MV-4-11 (cell line): Measurements from ENCODE around the gene FAM20A.
A peak's percentile ranks its signal among the peaks of the same experiment; 100 is the strongest.

Experiments
- DNase-seq: peaks from one replicate; lab custom pipeline; 2025; lab: John Stamatoyannopoulos, UW

Gene FAM20A

DNA sequence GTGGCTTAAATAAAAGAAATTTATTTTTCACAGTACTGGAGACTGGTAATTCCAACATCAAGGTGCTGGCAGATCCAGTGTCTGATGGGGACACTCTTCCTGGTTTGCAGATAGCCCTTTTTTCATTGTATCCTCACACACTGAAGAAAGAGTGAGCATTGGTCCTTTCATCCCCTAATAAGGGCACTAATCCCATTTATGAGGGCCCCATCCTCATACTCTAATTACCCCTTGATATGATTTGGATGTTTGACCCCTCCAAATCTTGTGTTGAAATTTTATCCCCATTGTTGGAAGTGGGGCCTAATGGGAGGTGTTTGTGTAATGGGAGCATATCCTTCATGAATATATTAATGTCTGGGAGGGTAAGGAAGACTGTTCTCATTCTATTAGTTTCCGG lies 9.4 kb upstream of the FAM20A start:
- no peak for DNase-seq

DNA sequence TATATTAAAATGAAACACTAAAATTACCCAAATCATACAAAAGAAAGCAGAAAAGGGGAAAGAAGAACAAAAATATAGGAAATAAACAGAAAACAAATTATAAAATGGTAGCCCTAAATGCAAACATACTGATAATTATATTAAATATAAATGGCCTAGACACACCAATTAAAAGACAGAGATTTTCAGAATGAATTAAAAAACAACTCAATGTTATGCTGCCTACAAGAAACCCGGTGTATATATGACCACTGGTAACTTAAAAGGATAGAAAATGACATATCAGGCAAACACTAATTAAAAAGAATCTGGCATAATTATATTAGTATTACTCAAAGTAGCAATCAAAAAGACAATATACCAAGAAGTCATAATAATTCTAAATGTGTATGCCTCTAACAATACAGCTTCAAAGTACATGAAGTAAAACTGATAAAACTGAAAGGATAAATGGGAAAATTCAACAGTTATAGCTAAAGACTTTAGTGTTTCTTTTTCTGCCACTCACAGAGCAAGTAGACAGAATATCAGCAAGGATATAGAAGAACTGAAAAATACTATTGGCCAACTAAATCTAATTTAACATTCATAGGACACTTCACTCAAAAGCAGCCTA lies 7.5 kb upstream of the FAM20A start:
- no peak for DNase-seq

DNA sequence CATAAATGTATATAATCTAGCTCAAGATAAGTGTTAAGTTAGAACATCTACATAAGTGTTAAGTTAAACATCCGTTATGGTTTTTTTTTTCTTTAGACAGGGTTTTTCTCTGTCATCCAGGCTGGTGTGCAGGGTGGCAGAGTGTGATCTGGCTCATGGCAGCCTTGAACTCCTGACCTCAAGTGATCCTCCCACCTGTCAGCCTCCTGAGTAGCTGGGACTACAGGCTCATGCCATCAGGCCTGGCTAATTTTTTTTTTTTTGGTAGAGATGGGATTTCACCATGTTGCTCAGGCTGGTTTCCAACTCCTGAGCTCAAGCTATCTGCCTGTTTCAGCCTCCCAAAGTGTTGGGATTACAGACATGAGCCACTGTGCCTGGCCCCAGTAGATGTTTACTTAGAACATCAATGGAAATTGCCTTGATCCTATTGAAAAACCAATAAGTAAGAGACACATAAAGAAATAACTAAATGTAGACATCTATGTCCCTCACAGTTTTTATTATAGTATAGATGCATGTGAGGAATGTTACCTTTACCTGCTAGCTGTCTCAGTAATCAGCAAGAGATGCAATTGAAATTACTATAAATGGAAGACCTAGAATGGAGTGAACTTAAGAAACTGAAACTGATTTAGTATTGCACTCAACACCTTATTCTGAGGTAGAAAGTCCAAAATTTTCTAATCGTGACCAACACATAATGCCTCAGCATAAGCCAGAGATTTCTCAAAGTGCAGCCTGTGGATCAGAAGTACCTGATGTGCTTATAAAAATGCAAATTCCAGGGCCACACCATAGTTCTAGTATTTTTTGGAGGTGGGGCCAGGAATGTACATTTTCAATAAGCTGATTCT lies 5.5 kb upstream of the FAM20A start:
- DNase-seq: no peak

DNA sequence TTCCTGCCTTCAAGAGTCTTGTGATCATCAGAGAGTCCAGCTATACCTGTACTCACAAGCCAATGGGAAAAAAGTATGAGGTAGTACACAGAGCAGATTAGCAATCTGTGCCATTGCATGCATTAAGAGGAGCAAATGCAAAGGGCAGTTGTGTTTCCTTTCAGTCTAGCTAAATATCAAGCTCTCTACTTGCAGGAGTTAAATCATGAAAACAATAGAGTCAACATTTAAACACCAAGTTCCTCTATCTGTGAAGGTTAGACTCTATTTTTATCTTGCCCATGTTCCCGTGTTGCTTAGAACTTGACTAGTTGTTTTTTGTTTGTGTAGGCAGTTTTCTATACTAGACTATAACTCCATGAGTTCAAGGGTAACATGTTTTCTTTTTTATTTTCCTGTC lies 4.7 kb upstream of the FAM20A start:
- no peak for DNase-seq

DNA sequence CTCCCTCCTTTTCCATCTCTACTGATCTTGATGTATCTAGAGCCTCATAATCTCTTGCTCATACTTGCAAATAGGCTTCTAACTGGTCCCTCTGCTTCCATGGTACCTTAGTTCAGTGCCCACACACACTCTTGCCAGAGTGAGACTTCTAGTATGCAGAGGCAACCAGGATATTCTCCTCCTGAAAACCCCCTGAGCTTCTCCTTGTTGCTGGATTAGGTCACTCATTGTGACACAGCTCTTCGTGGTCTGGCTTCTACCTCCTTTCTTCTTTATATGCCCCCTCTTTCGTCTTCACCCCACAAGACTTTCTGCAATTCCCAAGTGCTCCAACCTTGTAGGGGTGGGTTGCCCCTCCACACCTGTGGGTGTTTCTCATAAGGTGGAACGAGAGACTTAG lies 2.5 kb upstream of the FAM20A start:
- DNase-seq: no peak

DNA sequence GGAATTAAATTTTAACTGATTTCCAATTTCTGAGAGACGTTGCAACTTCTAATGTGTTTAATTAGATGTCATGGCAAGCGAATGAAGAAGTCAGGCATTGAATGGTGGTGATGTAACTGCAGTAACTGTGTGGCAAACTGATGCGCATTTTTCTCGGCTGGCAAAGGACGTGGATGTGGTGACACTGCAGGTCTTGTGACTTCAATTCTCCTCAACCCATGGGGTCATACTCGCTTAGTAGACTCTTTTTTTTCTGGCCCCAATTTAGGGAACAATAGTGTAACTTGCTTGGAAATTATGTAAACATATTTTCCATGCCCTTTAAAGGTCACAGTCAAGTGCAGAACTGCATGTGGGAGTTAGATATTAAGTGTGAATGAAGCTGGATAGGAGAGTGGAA lies 1.9 kb upstream of the FAM20A start:
- peak; percentile 22 for DNase-seq

DNA sequence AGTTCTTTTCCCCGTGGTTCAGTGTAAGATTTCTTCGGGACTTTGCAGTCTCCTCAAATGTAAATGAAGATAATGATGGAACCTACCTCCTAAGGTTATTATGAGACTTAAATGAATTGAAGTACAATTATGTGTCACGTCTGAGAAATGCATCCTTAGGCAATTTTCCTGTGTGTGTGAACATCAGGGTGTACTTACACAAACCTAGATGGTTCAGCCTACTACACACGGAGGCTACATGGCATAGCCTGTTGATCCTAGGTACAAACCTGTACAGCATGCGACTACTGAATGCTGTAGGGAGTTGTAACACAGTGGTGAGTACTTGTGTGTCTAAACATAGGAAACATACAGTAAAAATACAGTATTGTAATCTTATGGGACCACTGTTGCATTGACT lies 1.1 kb upstream of the FAM20A start:
- DNase-seq: no peak

DNA sequence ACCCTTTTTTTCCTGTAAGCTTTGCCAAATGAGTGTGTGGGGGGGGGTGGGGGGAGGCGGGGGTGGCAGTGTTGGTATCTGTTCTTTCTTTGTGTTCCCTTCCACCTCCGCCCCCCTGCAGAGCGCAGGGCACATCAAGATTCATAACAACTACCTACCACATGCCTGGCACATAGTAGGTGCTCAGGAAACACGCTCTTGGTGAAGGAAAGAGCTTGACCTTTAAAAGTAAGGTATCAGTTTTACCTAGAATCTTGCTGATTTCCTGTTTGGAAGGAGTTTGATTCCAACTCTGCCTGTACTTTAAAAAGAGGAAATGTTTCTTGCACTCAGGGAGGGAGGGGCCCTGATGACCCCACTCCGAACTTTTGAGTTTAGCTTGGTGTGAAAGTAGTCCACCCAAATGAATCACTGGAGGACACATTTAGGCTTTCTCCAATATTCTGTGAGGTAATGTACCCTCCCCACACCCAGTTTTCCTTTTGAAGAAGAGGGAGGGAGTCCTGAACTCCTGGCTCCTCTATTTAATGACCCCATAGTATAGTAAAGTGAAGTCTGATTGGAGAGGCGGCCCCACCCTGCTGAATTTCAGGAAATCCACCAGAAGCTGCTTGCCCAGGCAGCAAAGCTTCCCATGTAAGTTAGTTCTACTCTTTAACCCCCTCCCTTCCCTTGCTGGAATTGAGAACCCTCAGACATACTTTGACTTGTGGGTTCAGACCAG lies 560 bp upstream of the FAM20A start:
- DNase-seq: peak; percentile 52

DNA sequence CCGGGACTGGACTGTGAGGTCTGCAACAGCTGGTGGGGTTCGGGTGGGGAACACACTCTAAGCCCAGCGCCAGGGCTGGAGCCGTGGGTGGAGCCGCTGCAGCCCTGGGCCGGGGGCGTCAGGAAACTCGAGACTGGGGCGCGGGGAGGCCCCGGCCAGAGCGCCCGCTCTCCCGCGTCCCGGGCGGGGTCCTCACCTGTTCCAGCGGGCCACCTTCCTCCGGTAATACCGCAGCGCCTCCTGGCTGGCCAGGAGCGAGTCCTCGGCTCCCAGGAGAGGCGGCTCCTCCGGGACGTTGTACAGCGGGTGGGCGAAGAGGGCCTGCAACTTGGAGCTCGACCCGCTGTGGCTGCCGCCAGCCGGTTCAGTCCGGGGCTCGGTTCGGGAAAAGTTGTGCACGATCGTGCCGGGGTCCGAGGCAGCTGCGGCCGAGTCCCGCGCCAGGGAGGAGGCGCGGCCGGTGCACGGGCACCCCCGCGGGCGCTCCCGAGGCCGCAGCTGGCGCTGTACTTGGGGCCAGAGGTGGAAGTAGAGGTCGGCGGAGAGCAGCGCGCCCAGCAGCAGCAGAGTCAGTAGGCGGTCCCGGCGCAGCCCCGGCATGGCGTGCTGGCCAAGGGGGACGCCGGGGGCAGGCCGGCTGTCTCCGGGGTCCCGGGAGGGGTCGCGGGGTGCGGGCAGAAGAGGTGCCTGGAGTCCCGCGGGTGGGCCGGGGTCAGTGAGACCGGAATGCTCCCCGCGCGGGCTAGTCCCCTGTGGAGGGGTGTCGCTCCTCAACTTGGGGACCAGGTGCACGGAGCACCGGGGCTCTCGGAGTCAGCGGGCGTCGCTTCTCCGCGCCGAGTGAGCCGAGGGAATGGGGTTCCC lies 868 bp downstream of the FAM20A start:
- DNase-seq: no peak

DNA sequence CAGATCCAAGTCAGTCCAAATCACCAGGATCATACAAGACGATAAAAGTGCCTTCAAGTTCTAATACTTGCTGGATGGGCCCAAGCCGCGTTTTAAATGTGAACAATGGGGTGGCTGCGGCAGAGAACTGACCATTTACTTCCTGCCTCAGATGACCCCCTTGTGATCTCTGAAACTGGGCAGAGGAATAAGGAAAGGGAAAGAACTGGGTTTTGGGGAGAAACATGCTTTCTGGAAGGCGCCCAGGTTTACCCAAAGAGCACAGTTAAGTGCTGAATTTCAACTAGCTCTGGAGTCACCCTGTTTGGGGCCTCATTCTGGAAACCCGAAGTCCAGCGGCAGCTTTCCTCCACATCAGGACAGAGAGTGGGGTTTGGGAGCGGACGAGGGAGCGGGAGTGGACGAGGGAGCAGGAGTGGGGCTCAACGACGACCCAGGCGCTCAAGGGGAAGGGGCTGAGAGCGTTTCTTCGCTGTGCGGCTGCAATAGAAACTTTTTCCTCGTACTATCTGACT lies 1.6 kb downstream of the FAM20A start:
- DNase-seq: no peak

DNA sequence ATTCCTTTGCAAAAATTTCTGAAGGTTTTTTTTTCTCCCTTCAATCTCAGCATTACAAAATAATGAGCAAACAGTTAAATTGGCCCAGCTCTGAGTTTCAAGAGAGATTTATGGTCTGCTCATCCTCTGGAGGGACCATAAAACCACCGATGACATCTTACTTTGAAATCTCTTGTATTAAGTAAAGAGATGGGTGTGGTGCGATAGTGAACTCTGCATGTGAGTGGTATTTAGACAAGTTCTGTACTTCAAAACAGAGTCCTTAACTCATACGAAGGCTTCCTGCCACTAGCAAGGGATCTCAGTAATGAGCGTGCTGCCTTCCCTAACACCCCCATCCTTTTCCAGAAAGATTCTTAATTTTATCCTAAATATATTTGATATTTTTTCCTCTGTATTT lies 2.1 kb downstream of the FAM20A start:
- DNase-seq: no peak

DNA sequence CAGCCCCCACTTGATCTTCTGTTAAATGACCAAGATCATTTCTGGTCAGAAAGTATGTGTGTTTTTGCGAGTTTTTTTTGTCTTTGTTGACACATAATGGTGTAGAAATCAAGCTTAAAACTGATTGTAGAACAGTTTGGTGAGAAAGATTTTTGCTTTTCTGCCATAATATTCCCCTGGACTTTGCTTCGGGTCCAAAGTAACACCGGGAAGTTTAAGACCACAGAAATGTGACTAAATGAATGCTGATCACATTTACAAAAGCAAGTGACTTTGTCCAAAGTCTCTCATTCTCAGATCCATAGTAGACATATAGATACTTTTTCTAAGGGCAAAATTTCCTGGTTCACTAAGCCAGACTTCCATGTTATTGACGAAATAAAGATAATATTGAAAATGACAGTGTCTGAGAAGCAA lies 2.6 kb downstream of the FAM20A start:
- no peak for DNase-seq

DNA sequence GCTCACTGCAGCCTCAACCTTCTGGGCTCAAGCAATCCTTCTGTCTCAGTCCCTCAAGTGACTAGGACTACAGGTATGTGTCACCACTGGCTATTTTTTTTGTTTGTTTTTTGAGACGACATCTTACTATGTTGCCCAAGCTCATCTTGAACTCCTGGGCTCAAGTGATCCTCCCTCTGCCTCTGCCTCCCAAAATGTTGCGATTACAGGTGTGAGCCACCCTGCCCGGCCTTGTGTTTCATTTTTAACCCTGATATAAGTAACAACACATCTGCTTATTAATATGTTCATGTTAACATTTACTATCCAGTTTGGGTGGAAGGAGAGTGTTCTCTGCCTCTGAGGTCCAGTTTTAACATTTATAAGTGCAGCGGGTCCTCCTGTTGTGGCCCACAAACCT lies 3.1 kb downstream of the FAM20A start:
- no peak for DNase-seq

DNA sequence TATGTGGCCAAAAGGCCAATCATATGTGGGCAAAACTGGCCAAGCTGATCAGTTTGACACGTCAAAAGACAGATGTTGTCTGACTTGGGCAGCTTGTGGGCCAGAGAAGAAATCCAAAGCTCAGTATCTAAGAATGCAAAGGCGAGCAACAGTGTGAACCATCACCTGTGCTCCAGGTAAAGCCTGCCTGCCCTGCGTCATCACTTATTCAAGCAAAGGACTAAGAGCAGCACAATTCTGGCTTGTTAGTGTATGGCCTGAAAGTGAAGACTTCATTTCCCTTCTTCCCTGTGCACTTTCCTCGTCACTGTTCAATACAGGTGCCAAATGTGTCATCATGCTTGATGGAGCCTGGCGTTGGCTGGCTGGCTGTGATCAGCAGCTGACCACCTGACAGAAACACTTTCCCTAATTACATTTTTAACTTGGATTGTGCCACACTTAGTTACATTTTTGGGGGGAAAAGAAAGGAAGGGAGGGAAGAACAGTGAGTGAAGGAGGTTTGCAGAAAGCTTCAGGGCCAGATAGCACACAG lies 4.7 kb downstream of the FAM20A start:
- no peak for DNase-seq

DNA sequence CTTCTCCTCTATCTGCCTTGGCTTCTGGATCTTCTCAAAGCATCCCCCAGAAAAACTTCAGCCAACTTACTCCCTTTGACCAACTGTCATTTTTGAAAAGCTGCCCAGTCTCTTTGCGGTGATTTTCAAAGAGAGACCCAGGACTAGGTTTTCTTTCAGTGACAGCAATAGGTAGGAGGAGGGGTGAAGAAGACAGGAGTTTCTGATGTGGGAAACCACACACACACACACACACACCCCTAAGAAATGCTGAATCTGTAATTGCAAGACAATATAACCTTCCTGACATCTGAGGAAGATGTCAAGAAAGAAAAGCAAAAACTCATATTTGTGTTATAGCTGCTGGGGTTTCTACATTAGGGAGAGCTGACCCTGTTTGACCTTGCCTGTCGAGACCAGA lies 5.2 kb downstream of the FAM20A start:
- no peak for DNase-seq

DNA sequence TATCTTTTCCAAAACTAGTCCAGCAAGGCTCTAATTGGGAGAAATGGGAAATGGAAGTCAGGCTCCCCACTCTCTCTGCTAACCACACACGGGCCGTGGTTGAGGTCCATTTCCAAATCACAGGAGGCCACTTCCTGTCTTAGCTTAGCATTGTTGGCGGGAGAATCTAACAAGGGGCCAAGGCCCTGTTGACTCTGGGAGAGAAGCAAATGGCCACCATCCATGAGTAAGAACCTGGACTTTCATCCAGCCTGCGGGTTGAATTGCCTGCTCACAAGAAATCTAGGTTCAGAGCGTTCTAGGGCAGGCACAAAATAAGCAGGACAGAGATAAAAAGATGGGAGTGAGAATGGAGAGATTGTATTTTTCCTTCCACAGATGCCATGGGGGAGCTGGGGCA lies 5.7 kb downstream of the FAM20A start:
- peak; percentile 19 for DNase-seq

DNA sequence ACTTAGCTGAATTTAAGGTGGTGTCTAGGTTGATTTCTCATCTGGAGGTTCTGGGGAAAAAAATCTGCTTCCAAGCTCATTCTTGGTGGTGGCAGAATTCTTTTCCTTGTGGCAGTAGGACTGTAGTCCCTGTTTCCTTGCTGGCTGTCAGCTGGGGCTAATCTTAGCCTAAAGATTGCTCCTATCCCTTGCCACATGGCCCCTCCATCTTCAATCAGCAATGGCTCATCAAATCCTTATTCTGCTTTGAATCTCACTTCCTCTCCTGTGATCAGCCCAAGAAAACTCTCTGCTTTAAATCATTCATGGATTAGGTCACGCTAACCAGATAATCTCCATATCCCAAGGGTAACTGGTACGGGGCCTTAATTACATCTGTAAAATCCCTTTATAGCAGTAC lies 6.6 kb downstream of the FAM20A start:
- DNase-seq: peak; percentile 16

DNA sequence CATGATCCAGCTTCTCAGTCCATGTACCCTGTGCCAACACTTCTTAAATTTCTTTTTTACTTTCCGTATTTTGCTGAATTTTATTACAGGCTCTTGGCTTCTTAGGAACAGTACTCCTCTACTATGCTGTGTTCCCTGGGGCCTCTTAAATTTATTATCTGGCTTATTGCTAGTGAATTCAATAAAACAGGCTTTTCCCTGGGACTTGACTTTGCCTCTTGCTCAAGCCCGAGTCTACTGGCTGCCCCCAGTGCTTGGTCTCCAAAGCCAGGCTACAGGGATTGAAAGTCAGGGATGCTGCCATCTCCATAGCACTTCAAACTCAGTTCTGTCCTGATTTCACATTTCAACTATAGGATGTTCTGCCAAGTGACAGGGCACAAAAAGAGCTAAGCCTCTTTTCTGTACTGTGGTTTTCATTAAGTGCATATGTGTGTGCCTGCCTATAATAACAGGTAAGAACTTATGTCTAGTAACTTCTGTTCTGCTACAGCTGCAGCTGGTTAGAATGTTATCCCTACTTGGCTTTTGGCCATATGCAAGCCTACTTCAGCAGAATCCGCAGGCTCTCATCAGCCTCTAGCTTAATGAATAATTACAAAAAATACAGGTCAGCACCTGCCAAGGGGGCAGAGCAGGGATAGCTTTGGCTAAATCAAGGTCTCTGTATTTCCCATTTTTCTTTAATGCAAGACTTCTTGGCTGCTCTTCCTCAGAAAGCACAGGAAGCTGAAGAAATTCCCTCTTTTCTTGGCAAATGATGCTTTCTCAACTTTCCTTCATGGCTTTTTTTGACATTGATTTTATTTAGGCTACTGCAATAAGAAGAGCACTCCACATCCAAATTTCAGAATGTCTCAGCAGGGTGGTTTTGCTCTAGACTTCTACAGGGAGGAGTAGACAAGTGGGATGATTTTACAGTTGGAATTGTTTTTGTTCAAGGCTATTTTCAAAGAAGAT lies 8.2 kb downstream of the FAM20A start:
- no peak for DNase-seq

DNA sequence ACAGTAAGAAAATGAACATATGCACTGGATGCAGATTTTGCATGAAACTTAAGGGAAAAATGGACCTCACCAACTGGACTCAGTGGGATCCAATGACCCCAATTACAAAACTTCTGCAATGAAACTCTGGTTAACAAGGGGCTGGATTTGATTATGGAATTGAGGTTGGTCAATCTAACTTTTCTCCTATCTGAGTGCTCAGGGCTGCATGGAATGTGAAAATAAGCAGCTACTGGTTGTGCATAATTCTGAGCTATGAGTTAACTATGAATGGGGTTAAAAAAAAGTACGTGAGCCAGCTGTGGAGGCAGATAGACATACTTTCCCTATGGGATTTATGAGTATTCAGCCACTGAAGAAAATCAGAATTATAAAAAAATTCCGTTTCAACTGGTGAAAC lies 9.2 kb downstream of the FAM20A start:
- DNase-seq: no peak

DNA sequence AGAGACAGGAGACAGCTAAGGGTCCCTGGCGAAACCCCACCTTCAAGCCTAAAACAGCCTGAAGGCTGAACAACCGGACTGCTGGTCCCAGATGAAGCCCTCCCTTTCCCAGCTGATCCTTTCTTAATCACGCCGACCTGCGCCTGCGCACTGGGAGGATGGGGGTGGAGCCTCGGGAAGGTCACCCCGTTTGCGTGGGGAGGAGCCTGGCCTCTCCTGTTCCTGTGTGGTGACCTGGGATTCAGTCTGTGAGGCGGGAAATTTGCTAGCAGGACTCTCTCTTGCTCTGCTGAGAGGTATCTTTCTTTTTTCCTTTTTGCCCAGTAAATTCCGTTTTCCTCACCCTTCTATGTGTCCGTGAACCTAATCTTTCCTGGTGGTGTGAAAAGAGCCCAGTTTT lies 9.6 kb downstream of the FAM20A start:
- DNase-seq: no peak

DNA sequence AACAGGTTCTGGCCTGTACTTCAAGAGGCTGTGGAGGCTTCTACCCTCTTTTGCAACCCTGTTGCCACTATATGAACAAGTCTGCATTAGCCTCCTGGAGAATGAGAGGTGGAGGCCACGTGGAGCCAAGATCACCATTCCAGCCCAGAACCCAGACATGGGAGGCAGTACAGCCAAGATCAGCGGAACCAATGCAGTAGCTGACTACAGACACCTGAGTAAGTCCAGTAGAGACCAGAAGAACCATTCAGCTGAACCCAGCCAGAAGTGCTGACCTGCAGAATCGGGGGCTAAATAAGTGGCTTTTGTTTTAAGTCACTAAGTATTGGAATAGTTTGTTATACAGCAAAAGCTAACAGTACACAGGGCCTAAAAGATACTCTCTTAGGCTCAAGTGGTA lies 12.1 kb downstream of the FAM20A start:
- no peak for DNase-seq
